Measurements from ENCODE around the gene IFNL1. TPM values are rescaled to one million over a fixed set of nuclear protein-coding genes. Genes with fewer than 3 reads are reported as not detected.
A peak's percentile ranks its signal among the peaks of the same experiment; 100 is the strongest.
"Not testable (repeated sequence)": the region's sequence is repeated elsewhere in the genome, so short reads cannot be mapped to it uniquely, and the experiment has no call there.

The IFNL1 gene
- total RNA-seq, 1 experiment from 2014 or later = 0.57 TPM

DNA sequence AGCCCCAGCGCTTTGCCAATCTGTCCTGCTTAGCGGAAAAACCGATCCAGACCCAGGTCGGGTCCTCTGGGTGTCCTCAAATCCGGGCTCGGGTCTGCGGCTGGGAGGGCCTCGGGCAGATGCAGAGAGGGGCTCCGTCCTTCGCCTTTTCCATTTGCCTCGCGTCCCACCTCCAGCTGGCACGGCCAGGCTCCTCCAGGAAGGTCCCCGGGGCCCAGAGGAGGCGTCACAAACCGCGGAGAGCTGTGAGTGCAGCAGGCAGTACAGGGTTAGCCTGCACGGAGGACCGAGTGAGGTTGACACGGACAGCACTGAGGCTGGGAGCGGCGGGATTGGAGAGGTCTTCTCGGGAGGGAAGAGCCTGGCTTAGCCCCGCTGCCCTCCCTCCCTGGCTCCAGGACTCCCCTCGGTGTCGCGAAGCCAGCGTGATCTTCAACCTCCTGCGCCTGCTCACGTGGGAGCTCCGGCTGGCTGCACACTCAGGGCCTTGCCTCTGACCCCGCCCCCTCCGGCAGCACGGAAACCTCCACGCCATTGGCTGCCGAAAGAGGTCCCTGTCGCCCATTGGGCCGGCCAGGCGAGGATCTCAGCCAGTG lies 30.8 kb upstream of the IFNL1 start:
- H3K9me3 ChIP-seq (ENCODE audit: control insufficient read depth, insufficient read depth, low read depth, low read length) = no peaks in the 10 kb centered on the region
- no peak for ATAC-seq
- TF ChIP-seq POLR2AphosphoS5 (IDR thresholded peaks at IDR 0.05; ENCODE audit: low read depth, low read length) (no peak), SIN3A (IDR thresholded peaks at IDR 0.05; ENCODE audit: borderline replicate concordance, insufficient read depth, low read depth, low read length) (no peak), REST (IDR thresholded peaks at IDR 0.05; ENCODE audit: insufficient read depth in 1 of 2, low read depth in 2 of 2, low read length in 1 of 2) (no peak), TCF7L2 (IDR thresholded peaks at IDR 0.05; ENCODE audit: low read depth, low read length) (no peak)
- TF ChIP-seq, protein P1, sequence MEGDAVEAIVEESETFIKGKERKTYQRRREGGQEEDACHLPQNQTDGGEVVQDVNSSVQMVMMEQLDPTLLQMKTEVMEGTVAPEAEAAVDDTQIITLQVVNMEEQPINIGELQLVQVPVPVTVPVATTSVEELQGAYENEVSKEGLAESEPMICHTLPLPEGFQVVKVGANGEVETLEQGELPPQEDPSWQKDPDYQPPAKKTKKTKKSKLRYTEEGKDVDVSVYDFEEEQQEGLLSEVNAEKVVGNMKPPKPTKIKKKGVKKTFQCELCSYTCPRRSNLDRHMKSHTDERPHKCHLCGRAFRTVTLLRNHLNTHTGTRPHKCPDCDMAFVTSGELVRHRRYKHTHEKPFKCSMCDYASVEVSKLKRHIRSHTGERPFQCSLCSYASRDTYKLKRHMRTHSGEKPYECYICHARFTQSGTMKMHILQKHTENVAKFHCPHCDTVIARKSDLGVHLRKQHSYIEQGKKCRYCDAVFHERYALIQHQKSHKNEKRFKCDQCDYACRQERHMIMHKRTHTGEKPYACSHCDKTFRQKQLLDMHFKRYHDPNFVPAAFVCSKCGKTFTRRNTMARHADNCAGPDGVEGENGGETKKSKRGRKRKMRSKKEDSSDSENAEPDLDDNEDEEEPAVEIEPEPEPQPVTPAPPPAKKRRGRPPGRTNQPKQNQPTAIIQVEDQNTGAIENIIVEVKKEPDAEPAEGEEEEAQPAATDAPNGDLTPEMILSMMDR (IDR thresholded peaks at IDR 0.05) = no peak
- no peak overlapping the region for H3K27ac ChIP-seq (ENCODE audit: low read length)
- in situ Hi-C loops (cut with HindIII; ENCODE audit: low pct_unique_long_range_greater_than_20kb, low sequenced_read_pairs) = no loop called here
- H3K27me3 ChIP-seq (ENCODE audit: control insufficient read depth, insufficient read depth, low read length) = peaks cover 6% of the 10 kb centered on the region
- POLR2A ChIA-PET = no interaction called here
- no peaks in the 10 kb centered on the region for H3K36me3 ChIP-seq (ENCODE audit: control insufficient read depth, insufficient read depth, low read length)
- no peaks in the 10 kb centered on the region for H3K4me1 ChIP-seq (ENCODE audit: control insufficient read depth, insufficient read depth, low read length)
- BruUV-seq (replicated peaks) = no TSS peak
- DNase-seq (ENCODE audit: low read depth, low spot score) = no peak
- intact Hi-C loops (cut with micrococcal nuclease; ENCODE audit: unreplicated experiment) = no loop called here
- no peak overlapping the region for H3K4me3 ChIP-seq (ENCODE audit: low read depth in 2 of 2, low read length in 2 of 2)
- CTCF ChIA-PET = no interaction called here

DNA sequence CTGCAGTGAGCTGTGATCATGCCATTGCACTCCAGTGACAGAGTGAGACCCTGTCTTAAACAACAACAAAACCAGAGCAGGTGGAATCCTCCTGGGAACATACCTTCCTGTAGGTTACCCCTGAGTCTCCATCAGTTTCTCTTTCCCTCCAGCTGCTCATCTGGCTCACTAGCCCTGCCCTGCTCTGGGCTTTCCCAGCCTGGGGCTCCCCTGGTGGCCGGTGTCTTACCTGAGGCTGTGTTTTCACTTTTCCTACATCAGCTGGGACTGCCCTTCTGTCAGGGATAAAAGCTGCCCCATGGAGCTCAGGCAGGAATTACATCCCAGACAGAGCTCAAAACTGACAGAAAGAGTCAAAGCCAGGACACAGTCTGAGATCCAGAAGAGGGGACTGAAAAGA lies 28.1 kb upstream of the IFNL1 start, which contains the start of gene IFNL2:
IFNL2 (plus strand) TSS at position 312 of the 400 bp plus-strand sequence. CDS start 173 bp downstream, outside the sequence.
- DNase-seq (ENCODE audit: low read depth, low spot score); H3K4me3 ChIP-seq (ENCODE audit: low read depth in 2 of 2, low read length in 2 of 2); in situ Hi-C loops (cut with HindIII; ENCODE audit: low pct_unique_long_range_greater_than_20kb, low sequenced_read_pairs); BruUV-seq (replicated peaks); H3K9me3 ChIP-seq (ENCODE audit: control insufficient read depth, insufficient read depth, low read depth, low read length); POLR2A ChIA-PET; intact Hi-C loops (cut with micrococcal nuclease; ENCODE audit: unreplicated experiment); H3K36me3 ChIP-seq (ENCODE audit: control insufficient read depth, insufficient read depth, low read length); H3K27ac ChIP-seq (ENCODE audit: low read length); H3K27me3 ChIP-seq (ENCODE audit: control insufficient read depth, insufficient read depth, low read length); H3K4me1 ChIP-seq (ENCODE audit: control insufficient read depth, insufficient read depth, low read length): not testable (repeated sequence)
- CTCF ChIA-PET = interaction anchor here (1.0 to 1.3 kb wide), 2 partner anchors 28 to 525 kb away, joined by 3 to 4 read pairs; partner anchors contain the start of gene IFNL1
- ATAC-seq = peak; percentile 85

DNA sequence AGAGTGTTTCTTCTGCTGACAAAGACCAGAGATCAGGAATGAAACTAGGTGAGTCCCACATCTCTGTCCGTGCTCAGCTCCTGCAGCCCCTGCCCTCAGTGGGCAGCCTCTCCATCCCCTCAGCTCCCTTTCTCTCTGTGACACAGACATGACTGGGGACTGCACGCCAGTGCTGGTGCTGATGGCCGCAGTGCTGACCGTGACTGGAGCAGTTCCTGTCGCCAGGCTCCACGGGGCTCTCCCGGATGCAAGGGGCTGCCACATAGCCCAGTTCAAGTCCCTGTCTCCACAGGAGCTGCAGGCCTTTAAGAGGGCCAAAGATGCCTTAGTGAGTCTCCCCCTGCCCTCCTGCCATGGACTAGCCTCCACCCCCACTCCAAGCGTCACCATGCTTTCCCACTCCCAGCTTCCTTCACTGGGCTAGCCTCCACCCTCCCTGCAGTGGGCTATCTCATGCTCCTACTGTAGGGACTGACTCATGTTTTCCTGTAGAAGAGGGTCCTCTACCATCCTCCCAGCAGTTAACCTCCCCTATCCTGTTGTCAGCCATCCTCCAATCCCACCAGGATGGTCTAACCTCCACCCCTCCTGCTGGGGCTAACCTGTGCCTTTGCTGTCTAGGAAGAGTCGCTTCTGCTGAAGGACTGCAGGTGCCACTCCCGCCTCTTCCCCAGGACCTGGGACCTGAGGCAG lies 27.5 kb upstream of the IFNL1 start:
- H3K4me3 ChIP-seq (ENCODE audit: low read depth in 2 of 2, low read length in 2 of 2); H3K27me3 ChIP-seq (ENCODE audit: control insufficient read depth, insufficient read depth, low read length); H3K36me3 ChIP-seq (ENCODE audit: control insufficient read depth, insufficient read depth, low read length); H3K27ac ChIP-seq (ENCODE audit: low read length); POLR2A ChIA-PET; H3K9me3 ChIP-seq (ENCODE audit: control insufficient read depth, insufficient read depth, low read depth, low read length); BruUV-seq (replicated peaks); intact Hi-C loops (cut with micrococcal nuclease; ENCODE audit: unreplicated experiment); DNase-seq (ENCODE audit: low read depth, low spot score); H3K4me1 ChIP-seq (ENCODE audit: control insufficient read depth, insufficient read depth, low read length); in situ Hi-C loops (cut with HindIII; ENCODE audit: low pct_unique_long_range_greater_than_20kb, low sequenced_read_pairs): not testable (repeated sequence)
- ATAC-seq = peak; percentile 19
- CTCF ChIA-PET = interaction anchor here (1.0 to 1.3 kb wide), 2 partner anchors 27 to 524 kb away, joined by 3 to 4 read pairs; partner anchors contain the start of gene IFNL1

DNA sequence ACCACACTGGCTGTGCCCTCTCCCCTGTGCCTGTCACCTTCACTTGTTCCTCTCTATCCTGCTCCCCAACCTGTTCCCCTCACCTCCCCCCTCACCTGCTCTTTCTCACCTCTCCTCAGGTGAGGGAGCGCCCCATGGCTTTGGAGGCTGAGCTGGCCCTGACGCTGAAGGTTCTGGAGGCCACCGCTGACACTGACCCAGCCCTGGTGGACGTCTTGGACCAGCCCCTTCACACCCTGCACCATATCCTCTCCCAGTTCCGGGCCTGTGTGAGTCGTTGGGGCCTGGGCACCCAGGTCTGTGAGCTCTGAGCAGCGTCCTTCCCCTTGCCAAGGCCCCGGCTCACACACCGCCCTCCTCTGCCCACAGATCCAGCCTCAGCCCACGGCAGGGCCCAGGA lies 26.8 kb upstream of the IFNL1 start:
- H3K27ac ChIP-seq (ENCODE audit: low read length); BruUV-seq (replicated peaks); POLR2A ChIA-PET; DNase-seq (ENCODE audit: low read depth, low spot score); intact Hi-C loops (cut with micrococcal nuclease; ENCODE audit: unreplicated experiment); H3K4me1 ChIP-seq (ENCODE audit: control insufficient read depth, insufficient read depth, low read length); ATAC-seq; H3K27me3 ChIP-seq (ENCODE audit: control insufficient read depth, insufficient read depth, low read length); H3K4me3 ChIP-seq (ENCODE audit: low read depth in 2 of 2, low read length in 2 of 2); H3K36me3 ChIP-seq (ENCODE audit: control insufficient read depth, insufficient read depth, low read length); in situ Hi-C loops (cut with HindIII; ENCODE audit: low pct_unique_long_range_greater_than_20kb, low sequenced_read_pairs); H3K9me3 ChIP-seq (ENCODE audit: control insufficient read depth, insufficient read depth, low read depth, low read length): not testable (repeated sequence)
- CTCF ChIA-PET = interaction anchor here (1.3 kb wide), 1 partner anchor 58 kb away, joined by 3 read pairs; no protein-coding TSS in a partner anchor

Data from Panc1 (cell line).